Measurements from ENCODE around the gene TSC2.

Gene TSC2

GRCh38 chr16:2079991-2080390 is 32.2 kb downstream of the TSC2 start:
- Histone ChIP-seq H3K4me3 (ENCODE audit: low read depth, low read length) (no peak overlapping the region), H3K36me3 (ENCODE audit: control insufficient read depth, insufficient read depth, low read length) (peaks cover 59% of the 10 kb centered on the region), H3K27me3 (ENCODE audit: control insufficient read depth, insufficient read depth, low read length) (no peaks in the 10 kb centered on the region), H3K9me3 (ENCODE audit: control insufficient read depth, insufficient read depth, low read length) (no peaks in the 10 kb centered on the region), H3K4me1 (ENCODE audit: control insufficient read depth, insufficient read depth, low read length) (no peaks in the 10 kb centered on the region), H3K9ac (ENCODE audit: low read depth, low read length) (no peak overlapping the region)

- no peaks in the 10 kb centered on the region for H3K9me3 ChIP-seq (ENCODE audit: control insufficient read depth, insufficient read depth, low read length)
- peaks cover 60% of the 10 kb centered on the region for H3K36me3 ChIP-seq (ENCODE audit: control insufficient read depth, insufficient read depth, low read length)
- no peak overlapping the region for H3K9ac ChIP-seq (ENCODE audit: low read depth, low read length)
- no peaks in the 10 kb centered on the region for H3K4me1 ChIP-seq (ENCODE audit: control insufficient read depth, insufficient read depth, low read length)
- H3K27me3 ChIP-seq (ENCODE audit: control insufficient read depth, insufficient read depth, low read length), result no peaks in the 10 kb centered on the region
- H3K4me3 ChIP-seq (ENCODE audit: low read depth, low read length), result no peak overlapping the region
These were observed 33.7 kb downstream of the TSC2 start for GRCh38 chr16:2081201-2082084.

GRCh38 chr16:2082171-2082982 is 34.6 kb downstream of the TSC2 start:
- H3K9me3 ChIP-seq (ENCODE audit: control insufficient read depth, insufficient read depth, low read length), result no peaks in the 10 kb centered on the region
- no peaks in the 10 kb centered on the region for H3K27me3 ChIP-seq (ENCODE audit: control insufficient read depth, insufficient read depth, low read length)
- H3K9ac ChIP-seq (ENCODE audit: low read depth, low read length), result no peak overlapping the region
- H3K4me1 ChIP-seq (ENCODE audit: control insufficient read depth, insufficient read depth, low read length), result no peaks in the 10 kb centered on the region
- peaks cover 65% of the 10 kb centered on the region for H3K36me3 ChIP-seq (ENCODE audit: control insufficient read depth, insufficient read depth, low read length)
- no peak overlapping the region for H3K4me3 ChIP-seq (ENCODE audit: low read depth, low read length)

- no peak overlapping the region for H3K4me3 ChIP-seq (ENCODE audit: low read depth, low read length)
- H3K9ac ChIP-seq (ENCODE audit: low read depth, low read length), result no peak overlapping the region
These were observed 35.2 kb downstream of the TSC2 start for GRCh38 chr16:2082983-2083364.

GRCh38 chr16:2083409-2083808 is 35.6 kb downstream of the TSC2 start:
- Histone ChIP-seq H3K4me3 (ENCODE audit: low read depth, low read length) (no peak overlapping the region), H3K4me1 (ENCODE audit: control insufficient read depth, insufficient read depth, low read length) (no peaks in the 10 kb centered on the region), H3K9me3 (ENCODE audit: control insufficient read depth, insufficient read depth, low read length) (no peaks in the 10 kb centered on the region), H3K36me3 (ENCODE audit: control insufficient read depth, insufficient read depth, low read length) (peaks cover 73% of the 10 kb centered on the region), H3K9ac (ENCODE audit: low read depth, low read length) (no peak overlapping the region), H3K27me3 (ENCODE audit: control insufficient read depth, insufficient read depth, low read length) (no peaks in the 10 kb centered on the region)

More at GRCh38 chr16:2082983-2083364, 35.2 kb downstream of the TSC2 start:
- Histone ChIP-seq H3K9me3 (ENCODE audit: control insufficient read depth, insufficient read depth, low read length) (no peaks in the 10 kb centered on the region), H3K4me1 (ENCODE audit: control insufficient read depth, insufficient read depth, low read length) (no peaks in the 10 kb centered on the region), H3K27me3 (ENCODE audit: control insufficient read depth, insufficient read depth, low read length) (no peaks in the 10 kb centered on the region), H3K36me3 (ENCODE audit: control insufficient read depth, insufficient read depth, low read length) (peaks cover 69% of the 10 kb centered on the region)

- H3K9ac ChIP-seq (ENCODE audit: low read depth, low read length), result no peak overlapping the region
These were observed 36.3 kb downstream of the TSC2 start for GRCh38 chr16:2083876-2084780.

GRCh38 chr16:2084895-2085625 is 37.3 kb downstream of the TSC2 start:
- Histone ChIP-seq H3K9ac (ENCODE audit: low read depth, low read length) (no peak overlapping the region), H3K4me1 (ENCODE audit: control insufficient read depth, insufficient read depth, low read length) (no peaks in the 10 kb centered on the region), H3K27me3 (ENCODE audit: control insufficient read depth, insufficient read depth, low read length) (no peaks in the 10 kb centered on the region), H3K9me3 (ENCODE audit: control insufficient read depth, insufficient read depth, low read length) (no peaks in the 10 kb centered on the region), H3K4me3 (ENCODE audit: low read depth, low read length) (no peak overlapping the region), H3K36me3 (ENCODE audit: control insufficient read depth, insufficient read depth, low read length) (peaks cover 79% of the 10 kb centered on the region)

More at GRCh38 chr16:2083876-2084780, 36.3 kb downstream of the TSC2 start:
- Histone ChIP-seq H3K4me1 (ENCODE audit: control insufficient read depth, insufficient read depth, low read length) (no peaks in the 10 kb centered on the region), H3K9me3 (ENCODE audit: control insufficient read depth, insufficient read depth, low read length) (no peaks in the 10 kb centered on the region), H3K27me3 (ENCODE audit: control insufficient read depth, insufficient read depth, low read length) (no peaks in the 10 kb centered on the region), H3K36me3 (ENCODE audit: control insufficient read depth, insufficient read depth, low read length) (peaks cover 79% of the 10 kb centered on the region), H3K4me3 (ENCODE audit: low read depth, low read length) (no peak overlapping the region)

GRCh38 chr16:2085669-2086068 is 37.9 kb downstream of the TSC2 start:
- H3K9me3 ChIP-seq (ENCODE audit: control insufficient read depth, insufficient read depth, low read length), result no peaks in the 10 kb centered on the region
- no peaks in the 10 kb centered on the region for H3K27me3 ChIP-seq (ENCODE audit: control insufficient read depth, insufficient read depth, low read length)
- H3K4me3 ChIP-seq (ENCODE audit: low read depth, low read length), result no peak overlapping the region
- H3K4me1 ChIP-seq (ENCODE audit: control insufficient read depth, insufficient read depth, low read length), result no peaks in the 10 kb centered on the region
- peaks cover 79% of the 10 kb centered on the region for H3K36me3 ChIP-seq (ENCODE audit: control insufficient read depth, insufficient read depth, low read length)
- H3K9ac ChIP-seq (ENCODE audit: low read depth, low read length), result no peak overlapping the region

GRCh38 chr16:2086106-2086742 is 38.4 kb downstream of the TSC2 start:
- Histone ChIP-seq H3K36me3 (ENCODE audit: control insufficient read depth, insufficient read depth, low read length) (peaks cover 73% of the 10 kb centered on the region), H3K4me1 (ENCODE audit: control insufficient read depth, insufficient read depth, low read length) (no peaks in the 10 kb centered on the region), H3K27me3 (ENCODE audit: control insufficient read depth, insufficient read depth, low read length) (no peaks in the 10 kb centered on the region), H3K9ac (ENCODE audit: low read depth, low read length) (no peak overlapping the region), H3K4me3 (ENCODE audit: low read depth, low read length) (no peak overlapping the region), H3K9me3 (ENCODE audit: control insufficient read depth, insufficient read depth, low read length) (no peaks in the 10 kb centered on the region)

GRCh38 chr16:2086812-2087747 is 39.3 kb downstream of the TSC2 start:
- Histone ChIP-seq H3K4me1 (ENCODE audit: control insufficient read depth, insufficient read depth, low read length) (no peaks in the 10 kb centered on the region), H3K9ac (ENCODE audit: low read depth, low read length) (no peak overlapping the region), H3K27me3 (ENCODE audit: control insufficient read depth, insufficient read depth, low read length) (no peaks in the 10 kb centered on the region), H3K4me3 (ENCODE audit: low read depth, low read length) (no peak overlapping the region), H3K36me3 (ENCODE audit: control insufficient read depth, insufficient read depth, low read length) (peaks cover 65% of the 10 kb centered on the region), H3K9me3 (ENCODE audit: control insufficient read depth, insufficient read depth, low read length) (no peaks in the 10 kb centered on the region)
